Effector CD8-positive, alpha-beta T cell (primary cell): ENCODE measurements around the gene PCBP3.
"Not testable (repeated sequence)": the region's sequence is repeated elsewhere in the genome, so short reads cannot be mapped to it uniquely, and the experiment has no call there.

Experiments used
- DNase-seq: peaks from one replicate; lab custom pipeline; 2025; lab: John Stamatoyannopoulos, UW

Gene PCBP3

DNA sequence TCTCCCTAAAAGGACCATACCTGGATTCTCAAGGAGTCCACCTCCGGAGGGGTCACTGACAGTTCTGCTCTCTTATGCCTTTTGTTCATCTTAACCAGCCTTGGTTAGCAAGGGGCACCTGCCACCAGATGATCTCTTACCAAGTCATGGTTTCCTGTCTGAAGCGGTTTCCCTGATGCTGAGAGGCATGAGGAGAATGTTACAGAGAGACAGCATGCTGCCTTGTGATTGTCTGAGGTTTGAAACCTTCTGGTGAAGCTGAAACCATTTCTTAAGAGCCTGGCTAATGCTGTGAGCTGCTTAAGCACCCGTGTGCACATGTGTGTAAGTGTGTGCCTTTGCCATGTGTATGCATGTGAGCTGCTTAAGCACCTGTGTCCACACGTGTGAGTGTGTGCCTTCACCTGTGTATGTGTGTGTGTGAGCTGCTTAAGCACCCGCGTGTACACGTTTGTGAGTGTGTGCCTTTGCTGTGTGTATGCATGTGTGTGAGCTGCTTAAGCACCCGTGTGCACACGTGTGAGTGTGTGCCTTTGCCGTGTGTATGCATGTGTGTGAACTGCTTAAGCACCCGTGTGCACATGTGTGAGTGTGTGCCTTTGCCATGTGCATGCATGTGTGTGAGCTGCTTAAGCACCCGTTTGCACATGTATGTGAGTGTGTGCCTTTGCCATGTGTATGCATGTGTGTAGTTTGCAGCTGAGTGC lies 201.7 kb downstream of the PCBP3 start:
- DNase-seq = no peak

DNA sequence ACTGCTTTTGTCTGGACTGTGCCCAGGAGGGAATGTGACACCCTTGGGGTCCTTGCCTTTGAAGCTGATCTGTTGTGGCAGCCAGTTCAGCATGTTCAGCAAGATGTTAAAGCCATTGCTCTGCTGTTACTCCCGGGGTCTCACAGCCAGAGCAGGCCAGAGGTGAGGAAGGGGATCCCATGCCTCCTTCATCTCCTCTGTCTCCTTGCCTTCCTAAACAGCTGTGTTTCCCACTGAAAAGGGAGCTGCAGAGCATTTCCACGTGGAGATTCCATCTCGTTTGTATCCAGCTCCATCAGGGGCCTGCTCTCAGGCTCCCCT lies 202.2 kb downstream of the PCBP3 start:
- no peak for DNase-seq

DNA sequence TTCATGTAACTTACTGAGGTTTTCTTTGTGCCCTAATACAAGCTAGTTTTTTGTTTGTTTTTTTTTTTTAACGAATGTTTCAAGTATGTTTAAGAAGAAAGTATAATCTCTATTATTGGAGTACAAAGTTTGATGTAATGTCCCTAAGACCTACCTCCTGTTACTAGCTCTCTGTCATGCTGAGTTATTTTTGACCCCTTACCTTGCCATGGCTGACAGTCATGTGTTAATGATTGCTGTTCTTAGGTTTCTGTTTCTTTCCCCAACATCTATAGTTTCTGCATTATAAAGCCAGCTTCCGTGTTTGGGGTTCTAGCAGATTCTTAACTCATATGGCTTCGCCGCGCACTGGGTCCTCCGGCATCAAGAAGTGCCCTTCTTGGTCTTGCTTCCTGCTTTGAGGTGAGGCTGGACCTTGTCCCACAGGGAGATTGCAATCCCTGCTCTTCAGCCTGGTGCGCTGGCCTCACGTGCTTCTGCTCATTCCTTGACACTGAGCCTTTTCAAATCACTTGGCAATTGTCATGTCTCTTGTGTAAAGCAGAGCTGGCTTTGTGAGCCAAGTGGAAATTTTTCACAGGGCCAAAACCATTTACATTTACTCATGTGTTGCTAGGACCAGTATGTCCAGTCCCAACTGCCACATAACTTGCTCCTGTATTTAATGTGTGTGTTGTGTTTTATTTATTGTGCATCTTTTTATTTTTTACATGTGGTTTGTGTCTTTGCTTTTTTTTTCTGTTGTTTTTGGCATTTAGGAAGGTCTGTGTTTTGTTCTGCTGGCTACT lies 203.0 kb downstream of the PCBP3 start:
- no peak for DNase-seq

DNA sequence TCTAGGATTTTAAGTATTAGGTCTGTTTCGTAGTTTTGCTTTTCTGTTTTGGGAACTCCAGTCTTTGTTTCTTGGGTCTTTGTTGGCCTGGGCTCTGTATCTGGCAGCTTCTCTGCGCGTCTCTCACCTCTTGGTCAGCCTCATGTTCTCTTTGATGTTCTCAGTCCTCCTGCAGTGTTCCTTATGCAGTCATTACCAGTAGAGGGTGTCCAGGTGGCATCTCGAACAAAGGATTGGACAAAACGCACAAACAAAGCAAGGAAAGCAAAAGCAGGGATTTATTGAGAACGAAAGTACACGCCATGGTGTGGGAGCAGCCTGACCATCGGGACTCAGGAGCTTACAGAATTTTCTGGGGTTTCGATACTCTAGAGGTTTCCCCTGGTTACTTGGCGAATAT lies 204.3 kb downstream of the PCBP3 start:
- DNase-seq = no peak

DNA sequence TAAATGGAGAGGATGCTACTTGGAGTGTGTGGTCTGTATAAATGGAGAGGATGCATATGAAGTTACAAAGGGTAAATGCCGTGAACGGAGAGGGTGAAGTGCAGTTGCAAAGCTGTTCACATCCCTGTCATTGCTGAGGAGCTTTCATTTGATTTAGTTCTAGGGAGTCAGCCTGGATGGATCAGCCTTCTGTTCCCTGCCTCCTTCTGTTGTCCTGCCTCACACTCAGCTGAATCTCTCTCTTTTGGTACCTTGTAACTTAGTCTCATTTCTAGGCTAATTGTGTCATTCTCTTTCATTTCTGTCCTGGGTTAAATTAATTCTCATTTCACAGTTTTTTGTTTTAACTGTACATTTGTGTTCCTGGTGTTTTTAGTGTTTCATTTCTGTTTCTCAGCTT lies 204.8 kb downstream of the PCBP3 start:
- DNase-seq = no peak

DNA sequence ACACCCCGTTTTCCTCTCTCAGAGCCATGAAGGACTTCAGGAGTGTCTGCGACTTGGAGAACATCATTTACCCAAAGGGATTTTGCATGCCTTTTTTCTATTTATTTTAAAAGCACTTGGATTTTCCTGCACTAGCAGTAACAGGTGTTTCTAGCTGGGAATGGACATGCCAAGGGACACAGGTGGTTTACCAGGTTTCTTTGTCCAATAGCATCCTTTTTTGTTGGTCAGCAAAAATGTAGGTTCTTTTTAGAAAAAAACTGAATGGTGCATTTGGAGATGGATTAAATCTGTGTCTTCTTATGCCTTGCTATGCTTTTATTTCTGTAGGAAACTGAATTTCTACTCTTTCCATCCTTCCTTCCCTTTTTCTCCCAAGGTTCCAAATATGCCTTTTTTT lies 205.3 kb downstream of the PCBP3 start:
- DNase-seq = no peak

DNA sequence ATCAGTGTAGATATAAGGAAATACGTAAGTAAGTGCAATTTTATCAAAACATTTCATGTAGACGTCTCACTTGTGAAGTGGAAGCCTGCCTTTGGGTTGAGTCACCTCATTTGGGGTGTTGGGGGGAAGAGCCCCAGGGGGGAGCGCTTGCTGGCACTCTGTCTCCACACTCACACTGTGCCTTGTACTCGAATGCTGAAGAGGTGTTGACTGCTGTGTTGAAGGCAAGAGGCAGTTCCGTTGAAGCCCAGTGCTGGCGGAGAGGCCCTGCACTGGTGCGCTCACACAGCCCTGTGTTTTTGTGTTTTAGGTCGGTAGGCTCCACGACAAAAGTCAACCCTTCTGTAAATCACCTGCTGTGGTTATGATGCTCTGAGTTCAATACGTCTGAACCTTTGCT lies 206.1 kb downstream of the PCBP3 start:
- no peak for DNase-seq

DNA sequence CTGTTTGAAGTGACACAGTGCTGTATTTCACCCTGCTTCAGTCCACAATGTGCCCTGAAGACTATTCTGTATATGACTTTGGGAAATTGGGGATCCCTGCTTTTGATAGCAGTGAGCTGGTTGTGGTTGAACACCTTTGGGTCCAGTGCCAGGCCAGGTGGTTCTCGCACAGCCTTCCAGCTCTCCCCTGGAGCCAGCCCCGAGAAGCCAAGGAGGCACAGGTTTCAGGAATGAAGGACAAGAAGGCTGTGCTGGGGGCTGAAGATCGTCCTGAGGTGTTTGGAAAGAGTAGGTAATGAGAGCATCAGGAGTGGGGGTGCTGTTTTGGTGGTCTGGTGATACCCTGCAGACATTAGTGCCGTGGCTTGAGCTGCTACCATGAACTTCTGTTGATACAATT lies 206.7 kb downstream of the PCBP3 start:
- DNase-seq = no peak

DNA sequence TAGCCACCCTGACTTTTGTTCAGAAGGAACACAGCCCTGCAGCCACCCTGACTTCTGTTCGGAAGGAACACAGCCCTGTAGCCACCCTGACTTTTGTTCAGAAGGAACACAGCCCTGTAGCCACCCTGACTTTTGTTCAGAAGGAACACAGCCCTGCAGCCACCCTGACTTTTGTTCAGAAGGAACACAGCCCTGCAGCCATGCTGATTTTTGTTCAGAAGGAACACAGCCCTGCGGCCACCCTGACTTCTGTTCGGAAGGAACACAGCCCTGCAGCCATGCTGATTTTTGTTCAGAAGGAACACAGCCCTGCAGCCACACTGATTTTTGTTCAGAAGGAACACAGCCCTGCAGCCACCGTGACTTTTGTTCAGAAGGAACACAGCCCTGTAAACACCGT lies 208.9 kb downstream of the PCBP3 start:
- not testable (repeated sequence) for DNase-seq

DNA sequence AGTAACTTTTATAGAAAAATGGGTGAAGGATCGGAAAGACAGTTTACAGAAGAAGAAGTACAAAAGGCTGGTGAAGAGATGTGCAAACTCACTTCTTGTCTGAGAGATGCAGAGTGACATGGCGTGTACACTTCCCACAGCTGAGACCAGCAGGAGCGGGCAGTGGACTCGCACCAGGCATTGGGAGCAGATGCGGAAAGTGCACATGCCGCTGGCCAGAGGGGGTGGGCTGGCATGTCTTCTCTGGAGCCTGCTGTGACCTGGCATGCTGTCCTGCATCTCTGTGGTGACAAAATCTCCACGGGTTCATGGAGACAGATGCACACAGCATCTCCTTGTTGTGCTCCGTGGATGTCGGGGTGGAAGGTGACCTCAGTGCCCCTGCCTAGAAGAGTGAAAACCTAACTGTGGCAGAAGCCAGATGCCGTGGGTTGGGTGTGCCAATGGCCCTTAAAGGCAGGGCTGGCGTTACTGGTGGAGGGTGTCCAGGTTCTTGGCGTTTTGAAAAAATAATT lies 209.4 kb downstream of the PCBP3 start:
- DNase-seq = no peak

DNA sequence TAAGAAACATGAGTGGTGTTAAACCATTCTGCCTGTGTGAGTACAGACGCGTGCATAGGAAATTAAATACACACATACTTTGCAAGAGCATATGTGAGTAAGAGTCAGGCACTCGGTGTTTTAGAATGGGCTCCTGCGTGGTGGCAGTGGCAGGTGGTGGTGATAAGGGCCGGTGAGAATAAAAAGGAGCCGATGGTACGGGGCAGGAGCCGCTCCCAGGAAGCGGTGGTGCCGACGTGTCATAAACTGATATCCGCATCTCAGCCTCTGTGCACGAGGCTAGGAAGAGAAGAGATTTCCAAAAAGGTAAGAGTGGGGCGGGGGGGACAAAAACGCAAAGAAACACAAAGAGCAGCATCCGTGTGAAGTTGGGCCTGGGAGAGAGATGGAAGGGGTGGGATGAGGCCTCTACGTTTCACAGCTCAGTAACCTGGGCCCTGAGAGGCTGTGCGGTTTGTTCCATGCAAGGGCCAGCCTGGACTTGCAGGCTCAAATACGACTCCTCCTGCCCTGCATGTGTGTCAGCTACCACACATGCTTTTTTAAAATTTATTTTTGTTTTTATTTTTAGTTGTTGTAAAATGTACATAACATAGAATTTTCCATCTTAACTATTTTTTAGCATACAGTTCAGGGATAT lies 210.3 kb downstream of the PCBP3 start:
- DNase-seq = no peak

DNA sequence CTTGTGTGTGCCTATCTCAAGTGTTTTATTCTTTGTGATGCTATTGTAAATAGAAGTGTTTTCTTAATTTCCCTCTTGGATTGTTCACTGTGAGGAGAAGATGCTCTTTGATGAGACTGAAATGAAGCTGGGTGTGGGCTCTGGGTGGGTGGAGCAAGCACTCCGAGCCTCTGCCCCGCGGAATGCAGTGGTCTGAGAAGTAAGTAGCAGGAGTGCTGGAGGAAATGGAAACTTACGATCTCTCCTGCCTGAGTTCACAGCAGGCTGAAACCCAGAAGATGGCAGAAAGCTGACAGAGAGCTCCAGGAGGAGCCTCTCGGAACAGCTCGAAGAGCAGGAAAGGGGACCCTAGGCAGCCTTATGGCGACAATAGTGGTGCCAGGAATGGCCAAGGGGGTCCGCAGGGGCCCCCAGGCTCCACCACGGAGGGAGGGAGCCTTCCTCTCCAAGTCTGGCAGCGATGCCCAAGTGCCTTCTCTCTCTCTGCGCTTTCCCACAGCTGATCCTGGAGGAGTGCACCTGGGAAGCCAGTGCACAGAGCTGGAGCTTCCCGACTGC lies 211.2 kb downstream of the PCBP3 start:
- no peak for DNase-seq

DNA sequence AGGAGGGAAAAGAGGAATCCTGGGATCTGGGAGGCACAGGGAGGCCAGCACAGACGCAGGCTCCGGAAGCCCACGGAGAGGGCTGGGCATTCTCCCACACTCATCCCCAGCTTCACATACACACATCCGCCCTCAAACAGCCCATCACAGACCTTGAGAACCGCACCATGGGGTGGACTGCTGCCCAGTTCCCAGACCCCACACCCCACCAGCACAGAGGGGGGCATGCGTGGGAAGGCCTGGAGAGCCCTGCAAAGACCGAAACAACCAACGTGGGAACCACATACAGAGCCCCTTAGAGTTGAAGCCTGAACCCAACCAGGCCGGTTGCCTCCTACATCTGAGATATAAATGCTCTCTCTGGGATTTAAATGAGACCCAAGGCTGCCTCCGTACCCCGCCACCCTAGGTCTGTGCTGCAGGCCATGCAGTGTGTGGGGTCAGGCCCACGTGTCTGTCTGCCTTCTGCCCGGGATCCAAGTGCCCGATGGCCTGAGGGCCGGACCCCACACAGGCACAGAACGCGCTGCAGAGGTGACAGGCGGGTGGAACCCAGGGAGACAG lies 211.8 kb downstream of the PCBP3 start:
- no peak for DNase-seq

DNA sequence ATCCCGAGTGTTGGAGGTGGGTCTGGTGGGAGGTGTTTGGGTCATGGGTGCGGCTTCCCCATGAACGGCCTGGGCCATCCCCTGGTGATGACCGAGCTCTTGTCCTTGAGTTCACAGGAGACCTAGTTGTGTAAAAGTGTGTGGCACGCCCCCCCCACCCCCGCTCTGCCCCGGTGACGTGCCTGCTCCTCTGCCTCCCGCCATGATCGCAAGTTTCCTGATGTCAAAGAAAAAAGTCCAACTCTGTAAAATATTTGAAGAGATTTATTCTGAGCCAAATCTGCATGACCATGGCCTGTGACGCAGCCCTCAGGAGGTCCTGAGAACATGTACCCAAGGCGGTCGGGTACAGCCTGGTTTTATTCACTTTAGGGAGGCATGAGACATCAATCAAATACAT lies 212.9 kb downstream of the PCBP3 start:
- DNase-seq = no peak

DNA sequence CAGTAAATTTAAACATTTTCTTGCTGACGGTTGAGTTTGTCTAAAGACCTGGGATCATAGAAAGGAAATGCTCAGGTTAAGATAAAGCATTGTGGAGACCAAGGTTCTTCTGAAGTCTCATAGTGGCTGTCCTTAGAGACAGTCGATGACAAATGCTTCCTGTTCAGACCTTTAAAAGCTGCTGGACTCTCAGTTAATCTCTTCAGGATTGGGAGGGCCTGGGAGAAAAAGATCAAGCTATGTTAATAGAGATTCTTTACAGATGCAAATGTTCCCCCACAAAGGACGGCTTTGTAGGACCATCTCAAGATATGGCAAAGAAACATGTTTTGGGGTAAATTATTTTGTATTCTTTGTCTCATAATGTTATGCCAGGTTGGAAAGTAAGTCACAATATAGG lies 213.4 kb downstream of the PCBP3 start:
- DNase-seq = no peak

DNA sequence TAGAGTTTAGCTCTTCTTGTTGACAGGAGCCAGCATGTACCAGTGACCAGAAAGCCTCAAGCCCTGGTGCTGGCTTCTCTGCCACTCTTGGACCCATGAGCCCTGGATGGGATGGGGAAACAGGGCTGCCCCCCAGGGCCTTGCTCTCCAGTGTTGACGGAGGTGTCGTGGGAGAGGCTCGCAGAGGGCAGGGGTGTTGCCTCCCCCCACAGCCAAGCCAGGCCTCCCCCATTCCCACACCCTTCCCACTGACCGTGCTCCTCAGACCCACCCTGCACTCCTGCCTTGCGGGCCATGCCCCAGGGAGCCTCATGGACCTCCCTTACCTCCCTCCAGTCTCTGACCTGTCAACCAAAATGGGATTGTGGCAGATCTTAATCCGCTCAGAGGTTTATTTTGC lies 214.2 kb downstream of the PCBP3 start:
- DNase-seq = no peak

DNA sequence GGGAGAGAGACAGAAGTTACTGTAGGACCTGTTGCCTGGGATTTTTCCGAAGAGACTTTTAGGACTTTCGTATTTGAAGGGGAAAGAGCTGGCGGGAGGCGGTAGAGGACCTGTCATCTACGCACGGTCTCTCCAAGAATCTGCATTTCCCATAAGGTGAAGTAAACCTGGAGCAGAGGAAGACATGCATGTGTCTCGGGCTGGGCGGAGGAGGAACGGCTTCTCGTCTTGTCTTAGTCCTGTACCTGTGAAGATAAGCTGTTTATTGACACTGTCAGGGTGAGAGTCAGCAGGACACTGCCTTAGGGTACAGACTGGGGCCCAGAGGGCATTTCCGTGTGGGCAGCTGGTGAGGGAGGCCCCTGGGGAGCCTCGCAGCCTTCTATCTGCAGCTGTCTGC lies 214.7 kb downstream of the PCBP3 start:
- no peak for DNase-seq

DNA sequence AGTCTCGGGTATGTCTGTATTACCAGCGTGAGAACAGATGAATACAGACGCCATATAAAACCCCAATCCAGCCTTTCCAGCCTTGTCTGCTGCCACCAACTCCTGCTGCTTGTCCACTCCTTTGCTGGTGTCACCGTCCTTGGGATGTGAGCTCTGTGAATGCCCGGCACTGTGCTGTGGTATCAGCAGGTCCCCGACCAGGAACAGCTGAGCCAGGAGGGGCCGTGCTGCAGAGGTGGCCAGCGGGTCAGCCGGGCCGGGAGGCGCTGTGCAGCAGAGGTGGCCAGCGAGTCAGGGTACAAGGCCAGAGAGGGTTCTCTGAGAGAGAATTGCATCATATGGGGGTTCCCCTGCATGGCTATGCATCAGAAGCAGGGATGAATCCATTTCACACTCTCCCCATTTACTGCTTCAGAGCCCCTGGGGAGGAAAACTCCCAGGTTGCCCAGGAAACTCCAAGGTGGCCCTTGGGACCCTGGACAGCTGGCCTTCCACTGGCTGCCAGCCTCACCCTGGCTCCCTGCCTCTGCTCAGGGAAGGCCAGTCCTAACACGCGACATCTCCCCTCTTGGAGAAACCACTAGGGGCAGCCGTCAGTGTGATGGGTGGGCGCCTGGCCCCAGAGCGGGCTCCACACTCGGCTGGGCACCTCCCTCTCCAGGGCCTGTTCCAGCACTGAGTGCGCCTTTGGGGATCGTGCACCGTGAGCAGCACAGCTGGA lies 215.7 kb downstream of the PCBP3 start:
- DNase-seq = no peak

DNA sequence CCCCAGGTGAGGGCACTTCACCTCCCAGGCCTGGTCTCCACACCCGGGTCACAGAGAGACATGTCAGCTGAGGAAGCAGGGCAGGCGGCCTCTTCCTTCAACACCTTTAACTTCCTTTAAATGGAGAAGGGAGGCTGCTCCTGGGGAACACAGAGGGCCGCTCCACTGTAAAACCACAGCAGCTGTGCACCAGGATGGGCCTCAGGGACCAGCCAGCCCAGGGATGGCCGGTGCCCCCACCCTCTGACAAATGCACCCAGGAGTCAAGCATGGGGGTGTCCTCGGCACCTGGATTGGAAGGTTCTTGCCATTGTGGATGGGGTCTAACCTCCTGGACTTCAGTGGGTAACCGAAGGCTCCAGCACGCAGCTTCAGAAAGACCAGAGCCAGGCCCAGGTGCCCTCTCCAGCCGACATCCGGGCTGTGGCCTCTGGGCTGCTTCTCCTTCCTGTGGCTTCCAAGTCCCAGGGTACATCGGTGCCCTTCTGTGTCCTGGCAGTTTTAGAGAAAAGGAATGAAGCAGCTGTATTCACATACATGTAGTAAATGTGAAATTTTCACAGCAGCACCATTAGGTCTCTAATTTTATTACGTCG lies 216.3 kb downstream of the PCBP3 start:
- no peak for DNase-seq

DNA sequence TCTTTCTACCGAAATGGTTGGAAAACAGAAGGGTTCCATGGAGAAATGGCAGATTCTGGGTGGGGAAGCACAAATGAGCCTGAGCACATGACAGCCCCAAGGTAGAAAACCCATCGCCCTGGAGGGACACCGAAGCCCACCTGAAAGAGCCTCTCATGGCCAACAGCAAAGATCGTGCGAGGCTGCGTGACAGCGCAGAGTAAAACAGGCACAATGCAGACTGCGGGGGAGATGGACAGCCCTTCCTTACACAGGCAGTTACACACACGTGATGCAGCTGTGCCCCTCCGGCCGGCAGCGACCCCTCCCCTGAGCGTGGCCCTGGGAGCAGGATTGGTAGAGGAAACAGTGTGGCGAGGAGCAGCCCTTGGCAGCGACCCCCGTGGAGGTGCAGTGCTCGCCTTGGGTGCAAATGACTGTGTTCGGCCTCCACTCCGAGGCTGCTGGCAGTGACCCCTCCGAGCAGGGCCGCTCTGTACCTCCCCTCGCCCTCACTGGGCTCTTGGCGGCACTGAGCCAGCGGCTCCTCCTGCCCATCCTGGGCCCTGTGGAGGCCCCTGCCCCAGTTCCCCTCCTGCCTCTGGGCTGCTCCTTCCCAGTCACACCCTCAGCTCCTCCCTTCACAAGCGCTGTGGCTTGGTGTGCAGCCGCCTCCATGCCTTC lies 217.1 kb downstream of the PCBP3 start:
- no peak for DNase-seq
